Smooth muscle cell (in vitro differentiated cells): ENCODE results near the gene RIMBP2. TPM values are rescaled to one million over a fixed set of nuclear protein-coding genes. Genes with fewer than 3 reads are reported as not detected.

Experiments used
- DNase-seq: peaks from one replicate; lab custom pipeline; 2025; ENCODE audit not compliant: unreplicated experiment; lab: John Stamatoyannopoulos, UW
- H2AFZ ChIP-seq: fragments of 200-600 bp; sonication (generic); 2 replicates; pipeline ENCODE4 v1.6.0; 2016; ENCODE audit warnings: antibody characterized with exemption, low read depth, mild to moderate bottlenecking
- H3F3A ChIP-seq: fragments of 200-600 bp; sonication (generic); 2 replicates; pipeline ENCODE4 v1.6.0; 2017; ENCODE audit warnings: antibody characterized with exemption, low read depth
- H3K27ac ChIP-seq: fragments of 200-600 bp; sonication (generic); 2 replicates; pipeline ENCODE4 v1.5.1; 2016; ENCODE audit warnings: low read depth, mild to moderate bottlenecking
- H3K27me3 ChIP-seq: fragments of 200-600 bp; sonication (generic); 2 replicates; pipeline ENCODE4 v1.6.1; 2016; ENCODE audit warnings: low read depth, mild to moderate bottlenecking
- H3K36me3 ChIP-seq: fragments of 200-600 bp; sonication (generic); 2 replicates; pipeline ENCODE4 v1.5.1; 2016; ENCODE audit warnings: low read depth
- H3K4me1 ChIP-seq: fragments of 200-600 bp; sonication (generic); 2 replicates; pipeline ENCODE4 v1.5.1; 2016; ENCODE audit warnings: low read depth
- H3K4me2 ChIP-seq: fragments of 200-600 bp; sonication (generic); 2 replicates; pipeline ENCODE4 v1.6.0; 2016; ENCODE audit warnings: mild to moderate bottlenecking
- H3K4me3 ChIP-seq: fragments of 200-600 bp; sonication (generic); 2 replicates; pipeline ENCODE4 v1.5.1; 2016; ENCODE audit warnings: mild to moderate bottlenecking
- H3K79me2 ChIP-seq: fragments of 200-600 bp; sonication (generic); 2 replicates; pipeline ENCODE4 v1.6.0; 2016; ENCODE audit warnings: low read depth, mild to moderate bottlenecking
- H3K9ac ChIP-seq: fragments of 200-600 bp; sonication (generic); 2 replicates; pipeline ENCODE4 v1.6.0; 2016; ENCODE audit warnings: low read depth
- H3K9me3 ChIP-seq: fragments of 200-600 bp; sonication (generic); replicated peaks from 2 replicates; pipeline ENCODE4 v1.5.1; 2016; ENCODE audit warnings: low read depth
- H4K20me1 ChIP-seq: fragments of 200-600 bp; sonication (generic); 2 replicates; pipeline ENCODE4 v1.6.0; 2016; ENCODE audit warnings: low read depth
- WGBS: methylation state at CpG from one replicate; pipeline ENCODE4 v1.1.7; 2016; ENCODE audit warnings: low lambda C conversion rate; 5-methylcytosine and 5-hydroxymethylcytosine counted together
- polyA plus RNA-seq: library from polyadenylated mRNA; unstranded; fragments of >200 nt; fragmentation: Nextera tagmentation; extraction: Ambion mirVana; gene quantifications from 2 replicates; pipeline ENCODE4 v1.2.1, GENCODE V29; 2016
- total RNA-seq: library from RNA; depleted of rRNA; stranded (reverse); fragments of >200 nt; gene quantifications from 2 replicates; pipeline ENCODE4 v1.2.3, GENCODE V29; 2014
- TF ChIP-seq, protein P1 (sequence below): fragments of 200-600 bp; sonication (generic); IDR thresholded peaks from 2 replicates; pipeline ENCODE4 v1.5.1; 2017; ENCODE audit warnings: borderline replicate concordance, mild to moderate bottlenecking, antibody characterized with exemption; ENCODE audit not compliant: insufficient read depth, poor library complexity, severe bottlenecking

The RIMBP2 gene
- total and polyA plus RNA-seq, 2 experiments from 2014 or later: 2.3 TPM; not detected in 1

DNA sequence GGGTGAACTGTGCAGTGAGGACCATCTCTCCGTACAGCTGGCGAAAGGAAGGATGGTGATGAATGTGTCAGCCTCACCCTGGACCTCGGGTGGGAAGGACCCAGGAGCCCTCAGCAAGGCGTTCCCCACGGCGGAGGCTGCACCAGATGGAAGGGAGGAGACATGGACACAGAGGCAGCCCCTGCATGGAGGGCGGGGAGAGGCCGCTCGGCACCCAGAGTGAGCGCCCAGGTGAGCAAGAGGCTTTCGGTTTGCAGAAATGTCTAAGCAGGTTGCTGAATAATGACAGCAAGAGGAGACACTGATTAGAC lies 268.5 kb downstream of the RIMBP2 start:
- Histone ChIP-seq H3K27ac (no peak overlapping the region), H2AFZ (no peak overlapping the region), H3K4me1 (no peaks in the 10 kb centered on the region), H3F3A (no peaks in the 10 kb centered on the region), H3K9me3 (no peaks in the 10 kb centered on the region), H3K79me2 (no peaks in the 10 kb centered on the region), H3K36me3 (no peaks in the 10 kb centered on the region), H3K4me2 (no peak overlapping the region), H3K9ac (no peak overlapping the region), H4K20me1 (no peaks in the 10 kb centered on the region), H3K27me3 (no peaks in the 10 kb centered on the region), H3K4me3 (no peak overlapping the region)
- WGBS: 95% methylated on average over 11 of the region's 11 CpGs
- TF ChIP-seq, protein P1, sequence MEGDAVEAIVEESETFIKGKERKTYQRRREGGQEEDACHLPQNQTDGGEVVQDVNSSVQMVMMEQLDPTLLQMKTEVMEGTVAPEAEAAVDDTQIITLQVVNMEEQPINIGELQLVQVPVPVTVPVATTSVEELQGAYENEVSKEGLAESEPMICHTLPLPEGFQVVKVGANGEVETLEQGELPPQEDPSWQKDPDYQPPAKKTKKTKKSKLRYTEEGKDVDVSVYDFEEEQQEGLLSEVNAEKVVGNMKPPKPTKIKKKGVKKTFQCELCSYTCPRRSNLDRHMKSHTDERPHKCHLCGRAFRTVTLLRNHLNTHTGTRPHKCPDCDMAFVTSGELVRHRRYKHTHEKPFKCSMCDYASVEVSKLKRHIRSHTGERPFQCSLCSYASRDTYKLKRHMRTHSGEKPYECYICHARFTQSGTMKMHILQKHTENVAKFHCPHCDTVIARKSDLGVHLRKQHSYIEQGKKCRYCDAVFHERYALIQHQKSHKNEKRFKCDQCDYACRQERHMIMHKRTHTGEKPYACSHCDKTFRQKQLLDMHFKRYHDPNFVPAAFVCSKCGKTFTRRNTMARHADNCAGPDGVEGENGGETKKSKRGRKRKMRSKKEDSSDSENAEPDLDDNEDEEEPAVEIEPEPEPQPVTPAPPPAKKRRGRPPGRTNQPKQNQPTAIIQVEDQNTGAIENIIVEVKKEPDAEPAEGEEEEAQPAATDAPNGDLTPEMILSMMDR: no peak
- no peak for DNase-seq

DNA sequence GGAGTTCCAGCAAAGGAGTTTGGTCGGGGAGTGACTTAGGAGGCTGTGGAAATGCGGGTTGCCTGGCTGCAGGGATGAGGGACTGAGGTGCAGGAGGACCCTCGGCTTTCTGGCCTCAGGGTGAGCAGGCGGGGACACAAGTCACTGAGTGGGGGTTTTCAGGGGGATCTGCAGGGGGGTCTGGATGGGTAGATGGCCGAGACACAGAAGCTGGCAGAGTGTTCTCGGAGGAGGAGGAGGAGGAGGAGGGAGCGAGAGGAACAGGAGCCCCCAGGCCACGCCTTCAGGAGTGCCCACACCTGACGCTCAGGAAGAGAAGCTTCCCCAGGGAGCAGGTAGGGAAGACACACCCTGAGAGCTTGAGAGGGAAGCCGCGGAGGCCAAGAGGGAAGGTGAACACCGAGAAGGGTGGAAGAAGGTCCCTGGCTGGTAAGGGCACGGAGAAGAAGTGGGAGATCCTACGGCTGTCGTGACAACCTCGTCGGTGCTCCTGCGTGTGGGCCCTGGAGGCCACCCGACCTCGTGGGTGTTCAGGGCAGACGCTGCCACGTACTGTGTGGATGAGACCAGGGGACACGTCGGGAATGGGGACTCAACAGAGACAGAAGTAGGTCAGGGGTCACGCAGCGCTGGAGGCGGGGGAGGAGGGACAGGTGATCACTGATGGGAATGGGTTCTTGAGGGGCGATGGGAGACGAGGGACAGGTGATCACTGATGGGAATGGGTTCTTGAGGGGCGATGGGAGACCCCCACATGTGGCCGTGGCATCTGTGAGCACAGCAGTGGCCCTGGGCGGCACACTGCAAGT lies 269.0 kb downstream of the RIMBP2 start:
- Histone ChIP-seq H3K4me3 (no peak overlapping the region), H3K27me3 (no peaks in the 10 kb centered on the region), H3F3A (no peaks in the 10 kb centered on the region), H3K4me1 (no peaks in the 10 kb centered on the region), H3K36me3 (no peaks in the 10 kb centered on the region), H3K4me2 (no peak overlapping the region), H3K27ac (no peak overlapping the region), H3K9ac (no peak overlapping the region), H3K79me2 (no peaks in the 10 kb centered on the region), H4K20me1 (no peaks in the 10 kb centered on the region), H3K9me3 (no peaks in the 10 kb centered on the region), H2AFZ (no peak overlapping the region)
- 89% methylated on average over 28 of the region's 32 CpGs for WGBS
- no peak for DNase-seq
- TF ChIP-seq, protein P1: no peak

DNA sequence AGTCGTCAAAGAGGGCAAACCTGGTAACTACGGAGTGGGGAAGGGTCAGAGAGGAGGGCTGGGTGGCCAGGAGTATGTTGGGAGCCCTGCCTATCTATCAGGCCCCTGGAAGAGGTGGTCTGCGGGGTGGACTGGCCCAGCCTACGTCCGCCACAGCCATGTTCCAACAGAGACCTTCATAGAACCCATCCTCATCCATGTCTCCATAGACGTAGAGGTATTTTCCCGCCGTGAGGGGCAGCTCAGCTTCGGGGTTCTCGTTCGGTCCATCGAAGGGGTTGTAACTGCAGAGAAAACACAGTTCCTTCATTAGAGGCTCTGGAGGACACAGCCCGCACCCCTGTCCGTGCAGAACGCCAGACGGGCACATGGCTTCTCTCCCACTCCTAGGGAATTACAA lies 271.1 kb downstream of the RIMBP2 start:
- TF ChIP-seq, protein P1: no peak
- Histone ChIP-seq H3K27ac (no peak overlapping the region), H3K79me2 (no peaks in the 10 kb centered on the region), H3F3A (no peaks in the 10 kb centered on the region), H3K9me3 (no peaks in the 10 kb centered on the region), H3K4me2 (no peak overlapping the region), H2AFZ (no peak overlapping the region), H3K36me3 (no peaks in the 10 kb centered on the region), H3K4me1 (no peaks in the 10 kb centered on the region), H3K4me3 (no peak overlapping the region), H3K9ac (no peak overlapping the region), H3K27me3 (no peaks in the 10 kb centered on the region), H4K20me1 (no peaks in the 10 kb centered on the region)
- DNase-seq: no peak
- 90% methylated on average over 16 of the region's 16 CpGs for WGBS

DNA sequence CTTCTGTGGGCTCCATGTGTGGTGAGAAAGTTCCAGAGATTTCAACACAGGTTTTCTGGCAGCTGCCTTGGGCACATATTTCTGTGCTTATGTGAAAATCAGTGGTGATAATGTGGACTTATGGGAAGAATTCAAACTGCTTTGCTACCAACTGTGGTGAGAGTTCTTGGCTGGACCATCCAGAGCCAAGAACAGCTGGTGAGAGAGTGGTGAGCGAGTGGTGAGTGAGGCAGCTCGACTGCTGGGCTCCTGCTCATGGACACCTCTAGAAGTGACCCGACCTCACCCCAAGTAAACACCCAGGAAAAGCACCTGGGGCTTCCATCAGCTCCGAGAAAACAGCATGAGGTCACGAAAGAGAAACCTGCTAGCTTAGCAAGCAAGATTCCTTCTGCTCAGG lies 272.0 kb downstream of the RIMBP2 start:
- WGBS: 75% methylated on average over 5 of the region's 5 CpGs
- H3K4me3 ChIP-seq: no peak overlapping the region
- no peaks in the 10 kb centered on the region for H3K9me3 ChIP-seq
- no peaks in the 10 kb centered on the region for H3K4me1 ChIP-seq
- no peak overlapping the region for H3K27ac ChIP-seq
- TF ChIP-seq, protein P1: no peak
- H3F3A ChIP-seq: no peaks in the 10 kb centered on the region
- H3K79me2 ChIP-seq: no peaks in the 10 kb centered on the region
- H3K36me3 ChIP-seq: no peaks in the 10 kb centered on the region
- no peak overlapping the region for H3K9ac ChIP-seq
- no peak overlapping the region for H2AFZ ChIP-seq
- H3K27me3 ChIP-seq: no peaks in the 10 kb centered on the region
- no peak for DNase-seq
- H3K4me2 ChIP-seq: no peak overlapping the region
- H4K20me1 ChIP-seq: no peaks in the 10 kb centered on the region
